Measurements from ENCODE around the gene OLIG1.

Gene OLIG1

GRCh38 chr21:33101300-33101911 lies 31.5 kb downstream of the OLIG1 start:
- no peak for DNase-seq (ENCODE audit: low spot score)

GRCh38 chr21:33105088-33105487 lies 35.1 kb downstream of the OLIG1 start:
- no peak for DNase-seq (ENCODE audit: low spot score)

- DNase-seq (ENCODE audit: low spot score), result no peak
These were observed 38.3 kb downstream of the OLIG1 start for GRCh38 chr21:33108228-33108627.

GRCh38 chr21:33109574-33110339 lies 39.8 kb downstream of the OLIG1 start:
- DNase-seq (ENCODE audit: low spot score), result no peak

- DNase-seq (ENCODE audit: low spot score), result no peak
These were observed 40.4 kb downstream of the OLIG1 start for GRCh38 chr21:33110340-33110715.

GRCh38 chr21:33111577-33111976 lies 41.6 kb downstream of the OLIG1 start:
- no peak for DNase-seq (ENCODE audit: low spot score)

GRCh38 chr21:33112151-33112550 lies 42.2 kb downstream of the OLIG1 start:
- DNase-seq (ENCODE audit: low spot score), result no peak

- DNase-seq (ENCODE audit: low spot score), result no peak
These were observed 42.7 kb downstream of the OLIG1 start for GRCh38 chr21:33112681-33113080.

- no peak for DNase-seq (ENCODE audit: low spot score)
These were observed 43.2 kb downstream of the OLIG1 start for GRCh38 chr21:33113131-33113530.

GRCh38 chr21:33114276-33114675 lies 44.3 kb downstream of the OLIG1 start:
- DNase-seq (ENCODE audit: low spot score), result no peak

GRCh38 chr21:33115631-33116510 lies 45.9 kb downstream of the OLIG1 start:
- peak; percentile 92 for DNase-seq (ENCODE audit: low spot score)

- no peak for DNase-seq (ENCODE audit: low spot score)
These were observed 46.7 kb downstream of the OLIG1 start for GRCh38 chr21:33116676-33117075.

- peak; percentile 95 for DNase-seq (ENCODE audit: low spot score)
These were observed 47.4 kb downstream of the OLIG1 start for GRCh38 chr21:33117101-33117888.
